RWPE1 (cell line): ENCODE measurements around the gene MICAL3.

Source experiments
- CTCF ChIA-PET: fragments of 350-600 bp; sonication (Branson Sonifier 250); formaldehyde crosslinking; extraction: SDS; loops from one replicate; lab custom pipeline; 2021; lab: Yijun Ruan, JAX
- POLR2A ChIA-PET: fragments of 400-600 bp; formaldehyde crosslinking; extraction: SDS; loops from one replicate; lab custom pipeline; 2020; ENCODE audit warnings: antibody characterized with exemption; ENCODE audit not compliant: low non-redundant PET; lab: Yijun Ruan, JAX
- DNase-seq: peaks from one replicate; pipeline ENCODE4 v3.0.0; 2012; ENCODE audit warnings: low spot score
- H3K27ac ChIP-seq: fragments of 450-650 bp; 2 replicates; pipeline ENCODE4 v1.5.1; 2017
- CTCF ChIP-seq: fragments of 450-650 bp; conservative IDR thresholded peaks from 2 replicates; pipeline ENCODE4 v1.5.1; 2017; ENCODE audit warnings: low read depth, mild to moderate bottlenecking

The MICAL3 gene

GRCh38 chr22:17781319-17782031 lies 242.9 kb downstream of the MICAL3 start:
- DNase-seq = peak; percentile 57
- CTCF ChIA-PET = no interaction called here
- TF ChIP-seq CTCF = no peak
- POLR2A ChIA-PET = no interaction called here
- H3K27ac ChIP-seq = peak overlapping the region; percentile 62

- no peak for DNase-seq
- no peak for TF ChIP-seq CTCF
- ChIA-PET POLR2A (no interaction called here), CTCF (no interaction called here)
- peak overlapping the region; percentile 62 for H3K27ac ChIP-seq
These were observed 243.5 kb downstream of the MICAL3 start for GRCh38 chr22:17780741-17781318.

DNA sequence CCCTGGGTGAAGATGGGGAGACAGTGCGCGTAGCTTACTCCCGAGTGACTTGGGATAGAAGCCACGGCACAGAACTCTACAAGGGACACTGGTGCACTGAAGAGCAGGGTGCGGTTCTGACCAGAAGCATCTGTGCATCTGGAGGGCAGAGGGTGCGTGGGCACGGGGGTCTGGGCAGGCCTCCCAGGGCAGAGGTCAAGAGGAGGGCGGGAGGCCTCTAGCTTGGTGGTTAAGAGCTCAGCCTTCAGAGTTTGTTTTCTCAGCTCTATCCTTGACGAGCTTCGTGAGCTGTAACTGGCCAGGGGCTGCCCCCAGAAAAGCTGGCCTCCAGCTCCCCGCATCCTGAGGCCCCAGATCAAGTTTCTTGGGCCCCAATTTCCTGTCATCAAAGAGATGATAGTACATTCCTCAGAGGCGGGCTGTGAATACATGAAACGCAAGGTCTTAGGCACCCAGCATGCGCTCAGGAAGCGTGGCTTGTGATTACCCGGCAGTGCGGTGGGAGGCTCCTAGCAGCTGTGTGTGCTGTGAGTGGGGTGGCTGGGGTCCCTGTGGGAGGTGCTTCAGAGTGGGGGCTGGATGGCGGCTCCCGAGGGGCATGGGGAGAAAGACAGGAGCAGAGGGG lies 244.1 kb downstream of the MICAL3 start:
- ChIA-PET POLR2A (no interaction called here), CTCF (no interaction called here)
- no peak overlapping the region for H3K27ac ChIP-seq
- DNase-seq = no peak
- TF ChIP-seq CTCF = no peak

- ChIA-PET CTCF (interaction anchor here (0.6 kb wide), 1 partner anchor 472 kb away, joined by 4 read pairs; no protein-coding TSS in a partner anchor), POLR2A (no interaction called here)
- DNase-seq = no peak
- H3K27ac ChIP-seq = no peak overlapping the region
- TF ChIP-seq CTCF = no peak
These were observed 244.9 kb downstream of the MICAL3 start for GRCh38 chr22:17779286-17780115.

GRCh38 chr22:17778412-17778976 lies 245.9 kb downstream of the MICAL3 start:
- no peak overlapping the region for H3K27ac ChIP-seq
- ChIA-PET CTCF (interaction anchor here (0.6 kb wide), 1 partner anchor 471 kb away, joined by 4 read pairs; no protein-coding TSS in a partner anchor), POLR2A (no interaction called here)
- no peak for TF ChIP-seq CTCF
- DNase-seq = no peak

DNA sequence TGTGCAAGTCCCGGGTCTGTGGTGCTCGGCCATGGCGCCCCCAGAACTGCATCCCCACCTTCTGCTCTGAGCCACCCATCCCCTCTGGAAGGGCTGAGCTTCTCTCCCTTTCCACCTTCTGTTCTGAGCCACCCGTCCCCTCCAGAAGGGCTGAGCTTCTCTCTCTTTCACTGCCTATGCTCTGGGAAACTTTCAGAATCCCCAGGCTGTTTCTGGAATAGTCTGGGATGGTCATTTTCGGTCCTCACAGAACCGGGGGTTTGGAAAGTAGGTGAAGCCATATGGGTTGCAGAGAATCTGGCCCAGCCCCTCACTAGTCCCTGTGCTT lies 246.7 kb downstream of the MICAL3 start:
- CTCF ChIA-PET = no interaction called here
- POLR2A ChIA-PET = no interaction called here
- no peak for TF ChIP-seq CTCF
- H3K27ac ChIP-seq = no peak overlapping the region
- DNase-seq = no peak
